SK-N-SH treated with all-trans-retinoic acid at 6 μM for 48 hours (cell line): Measurements from ENCODE around the gene NRSN1.

Experiments used
- ATAC-seq: fragments of 200-7000 bp; cut with Tn5 transposase; 3 replicates; pipeline ENCODE4 v1.9.1; 2020; ENCODE audit warnings: mild to moderate bottlenecking, moderate library complexity
- ARNTL ChIP-seq: fragments of 450-650 bp; formaldehyde crosslinking; IDR thresholded peaks from 2 replicates; pipeline ENCODE4 v1.5.0; 2020; ENCODE audit warnings: low read depth, mild to moderate bottlenecking, moderate library complexity, borderline replicate concordance
- BACH2 ChIP-seq: fragments of 250-450 bp; sonication (Bioruptor Pico); IDR thresholded peaks from 2 replicates; pipeline ENCODE4 v1.9.0; 2021; ENCODE audit warnings: mild to moderate bottlenecking, borderline replicate concordance
- CSDC2 ChIP-seq: fragments of 250-450 bp; sonication (Bioruptor Pico); IDR thresholded peaks from 2 replicates; pipeline ENCODE4 v1.5.0; 2020; ENCODE audit warnings: mild to moderate bottlenecking, moderate library complexity
- ESRRG ChIP-seq: fragments of 250-450 bp; sonication (Bioruptor Pico); IDR thresholded peaks from 2 replicates; pipeline ENCODE4 v1.6.1; 2021; ENCODE audit warnings: mild to moderate bottlenecking
- GLIS3 ChIP-seq: fragments of 250-450 bp; sonication (Bioruptor Pico); IDR thresholded peaks from 2 replicates; pipeline ENCODE4 v1.5.0; 2020; ENCODE audit warnings: mild to moderate bottlenecking, moderate library complexity
- ISL1 ChIP-seq: fragments of 250-450 bp; sonication (Bioruptor Pico); IDR thresholded peaks from 2 replicates; pipeline ENCODE4 v2.1.2; 2022; ENCODE audit warnings: mild to moderate bottlenecking, moderate library complexity
- PPARA ChIP-seq: fragments of 250-450 bp; sonication (Bioruptor Pico); IDR thresholded peaks from 2 replicates; pipeline ENCODE4 v1.5.0; 2020; ENCODE audit warnings: mild to moderate bottlenecking, borderline replicate concordance
- RARB ChIP-seq: fragments of 250-450 bp; sonication (Bioruptor Pico); IDR thresholded peaks from 2 replicates; pipeline ENCODE4 v1.8.0; 2021; ENCODE audit warnings: mild to moderate bottlenecking, moderate library complexity
- SNAI2 ChIP-seq: fragments of 250-450 bp; sonication (Bioruptor Pico); IDR thresholded peaks from 2 replicates; pipeline ENCODE4 v1.5.0; 2020; ENCODE audit warnings: mild to moderate bottlenecking, moderate library complexity
- TCF4 ChIP-seq: fragments of 250-450 bp; sonication (Bioruptor Pico); IDR thresholded peaks from 2 replicates; pipeline ENCODE4 v1.8.0; 2021; ENCODE audit warnings: mild to moderate bottlenecking, moderate library complexity, borderline replicate concordance
- TOX ChIP-seq: fragments of 250-450 bp; sonication (Bioruptor Pico); IDR thresholded peaks from 2 replicates; pipeline ENCODE4 v1.8.0; 2021; ENCODE audit warnings: mild to moderate bottlenecking, moderate library complexity, borderline replicate concordance
- TSHZ2 ChIP-seq: fragments of 250-450 bp; sonication (Bioruptor Pico); IDR thresholded peaks from 2 replicates; pipeline ENCODE4 v1.5.0; 2020; ENCODE audit warnings: mild to moderate bottlenecking, moderate library complexity
- ZC3H10 ChIP-seq: fragments of 250-450 bp; sonication (Bioruptor Pico); IDR thresholded peaks from 2 replicates; pipeline ENCODE4 v1.5.1; 2021; ENCODE audit warnings: mild to moderate bottlenecking, moderate library complexity
- ZFP3 ChIP-seq: fragments of 250-450 bp; sonication (Bioruptor Pico); IDR thresholded peaks from 2 replicates; pipeline ENCODE4 v1.5.0; 2020; ENCODE audit warnings: mild to moderate bottlenecking, moderate library complexity
- ZFP30 ChIP-seq: fragments of 450-650 bp; formaldehyde crosslinking; IDR thresholded peaks from 2 replicates; pipeline ENCODE4 v1.5.0; 2022; ENCODE audit warnings: mild to moderate bottlenecking, moderate library complexity
- ZNF565 ChIP-seq: fragments of 450-650 bp; formaldehyde crosslinking; conservative IDR thresholded peaks from 2 replicates; pipeline ENCODE4 v1.5.0; 2020; ENCODE audit warnings: low read depth, mild to moderate bottlenecking, moderate library complexity
- ZNF70 ChIP-seq: fragments of 450-650 bp; formaldehyde crosslinking; IDR thresholded peaks from 2 replicates; pipeline ENCODE4 v1.5.0; 2020; ENCODE audit warnings: mild to moderate bottlenecking, moderate library complexity
- TF ChIP-seq, protein P1 (sequence below): fragments of 250-450 bp; sonication (Bioruptor Pico); IDR thresholded peaks from 2 replicates; pipeline ENCODE4 v1.8.0; 2020; ENCODE audit warnings: mild to moderate bottlenecking, moderate library complexity, borderline replicate concordance
- TF ChIP-seq, protein P2 (sequence below): fragments of 250-450 bp; sonication (Bioruptor Pico); IDR thresholded peaks from 2 replicates; pipeline ENCODE4 v1.5.1; 2020; ENCODE audit warnings: low read depth, mild to moderate bottlenecking, moderate library complexity
- TF ChIP-seq, protein P3 (sequence below): fragments of 250-450 bp; sonication (Bioruptor Pico); IDR thresholded peaks from 2 replicates; pipeline ENCODE4 v1.5.1; 2021; ENCODE audit warnings: mild to moderate bottlenecking, moderate library complexity

Gene NRSN1

GRCh38 chr6:24108056-24108455 lies 18.0 kb upstream of the NRSN1 start (continued):
- no peak for TF ChIP-seq TSHZ2 (CRISPR knock-in tag)
- no peak for TF ChIP-seq GLIS3
- no peak for TF ChIP-seq ARNTL (CRISPR knock-in tag)
- TF ChIP-seq SNAI2 (CRISPR knock-in tag) = no peak
- TF ChIP-seq ZFP3 = no peak
- no peak for TF ChIP-seq CSDC2 (CRISPR knock-in tag)
- no peak for TF ChIP-seq ESRRG
- TF ChIP-seq ZFP30 = no peak
- TF ChIP-seq PPARA (CRISPR knock-in tag) = no peak
- TF ChIP-seq ZC3H10 = no peak
- TF ChIP-seq TCF4 (CRISPR knock-in tag) = no peak
- no peak for TF ChIP-seq ISL1 (CRISPR knock-in tag)
- TF ChIP-seq ZNF70 (CRISPR knock-in tag) = no peak
- no peak for TF ChIP-seq BACH2
- TF ChIP-seq, protein P1, sequence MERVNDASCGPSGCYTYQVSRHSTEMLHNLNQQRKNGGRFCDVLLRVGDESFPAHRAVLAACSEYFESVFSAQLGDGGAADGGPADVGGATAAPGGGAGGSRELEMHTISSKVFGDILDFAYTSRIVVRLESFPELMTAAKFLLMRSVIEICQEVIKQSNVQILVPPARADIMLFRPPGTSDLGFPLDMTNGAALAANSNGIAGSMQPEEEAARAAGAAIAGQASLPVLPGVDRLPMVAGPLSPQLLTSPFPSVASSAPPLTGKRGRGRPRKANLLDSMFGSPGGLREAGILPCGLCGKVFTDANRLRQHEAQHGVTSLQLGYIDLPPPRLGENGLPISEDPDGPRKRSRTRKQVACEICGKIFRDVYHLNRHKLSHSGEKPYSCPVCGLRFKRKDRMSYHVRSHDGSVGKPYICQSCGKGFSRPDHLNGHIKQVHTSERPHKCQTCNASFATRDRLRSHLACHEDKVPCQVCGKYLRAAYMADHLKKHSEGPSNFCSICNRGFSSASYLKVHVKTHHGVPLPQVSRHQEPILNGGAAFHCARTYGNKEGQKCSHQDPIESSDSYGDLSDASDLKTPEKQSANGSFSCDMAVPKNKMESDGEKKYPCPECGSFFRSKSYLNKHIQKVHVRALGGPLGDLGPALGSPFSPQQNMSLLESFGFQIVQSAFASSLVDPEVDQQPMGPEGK (CRISPR knock-in tag) = no peak
- TF ChIP-seq, all 23 proteins: peak for 0

- ATAC-seq = no peak
- TF ChIP-seq ZNF565 (no peak), ESRRG (no peak), CSDC2 (CRISPR knock-in tag) (no peak), TOX (CRISPR knock-in tag) (no peak), BACH2 (no peak), RARB (no peak), TCF4 (CRISPR knock-in tag) (no peak)
These were observed 15.6 kb upstream of the NRSN1 start for GRCh38 chr6:24110417-24110816.

GRCh38 chr6:24113891-24114290 lies 12.1 kb upstream of the NRSN1 start:
- no peak for TF ChIP-seq ZFP30
- no peak for TF ChIP-seq TCF4 (CRISPR knock-in tag)
- no peak for TF ChIP-seq TSHZ2 (CRISPR knock-in tag)
- no peak for TF ChIP-seq ARNTL (CRISPR knock-in tag)
- TF ChIP-seq, protein P2, sequence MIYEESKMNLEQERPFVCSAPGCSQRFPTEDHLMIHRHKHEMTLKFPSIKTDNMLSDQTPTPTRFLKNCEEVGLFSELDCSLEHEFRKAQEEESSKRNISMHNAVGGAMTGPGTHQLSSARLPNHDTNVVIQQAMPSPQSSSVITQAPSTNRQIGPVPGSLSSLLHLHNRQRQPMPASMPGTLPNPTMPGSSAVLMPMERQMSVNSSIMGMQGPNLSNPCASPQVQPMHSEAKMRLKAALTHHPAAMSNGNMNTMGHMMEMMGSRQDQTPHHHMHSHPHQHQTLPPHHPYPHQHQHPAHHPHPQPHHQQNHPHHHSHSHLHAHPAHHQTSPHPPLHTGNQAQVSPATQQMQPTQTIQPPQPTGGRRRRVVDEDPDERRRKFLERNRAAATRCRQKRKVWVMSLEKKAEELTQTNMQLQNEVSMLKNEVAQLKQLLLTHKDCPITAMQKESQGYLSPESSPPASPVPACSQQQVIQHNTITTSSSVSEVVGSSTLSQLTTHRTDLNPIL (CRISPR knock-in tag) = no peak
- no peak for TF ChIP-seq ESRRG
- TF ChIP-seq, protein P3, sequence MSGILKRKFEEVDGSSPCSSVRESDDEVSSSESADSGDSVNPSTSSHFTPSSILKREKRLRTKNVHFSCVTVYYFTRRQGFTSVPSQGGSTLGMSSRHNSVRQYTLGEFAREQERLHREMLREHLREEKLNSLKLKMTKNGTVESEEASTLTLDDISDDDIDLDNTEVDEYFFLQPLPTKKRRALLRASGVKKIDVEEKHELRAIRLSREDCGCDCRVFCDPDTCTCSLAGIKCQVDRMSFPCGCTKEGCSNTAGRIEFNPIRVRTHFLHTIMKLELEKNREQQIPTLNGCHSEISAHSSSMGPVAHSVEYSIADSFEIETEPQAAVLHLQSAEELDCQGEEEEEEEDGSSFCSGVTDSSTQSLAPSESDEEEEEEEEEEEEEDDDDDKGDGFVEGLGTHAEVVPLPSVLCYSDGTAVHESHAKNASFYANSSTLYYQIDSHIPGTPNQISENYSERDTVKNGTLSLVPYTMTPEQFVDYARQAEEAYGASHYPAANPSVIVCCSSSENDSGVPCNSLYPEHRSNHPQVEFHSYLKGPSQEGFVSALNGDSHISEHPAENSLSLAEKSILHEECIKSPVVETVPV (CRISPR knock-in tag) = no peak
- TF ChIP-seq GLIS3 = no peak
- no peak for TF ChIP-seq CSDC2 (CRISPR knock-in tag)
- TF ChIP-seq PPARA (CRISPR knock-in tag) = no peak
- no peak for TF ChIP-seq RARB
- no peak for TF ChIP-seq ZFP3
- no peak for TF ChIP-seq BACH2
- no peak for TF ChIP-seq TOX (CRISPR knock-in tag)
- no peak for ATAC-seq
